Activated naive CD4-positive, alpha-beta T cell (primary cell): Measurements from ENCODE around the gene ZNF132.
"Not testable (repeated sequence)": the region's sequence is repeated elsewhere in the genome, so short reads cannot be mapped to it uniquely, and the experiment has no call there.

ENCODE experiments used
- DNase-seq, 4 experiments: peaks; one replicate each; lab custom pipeline; 2025; lab: John Stamatoyannopoulos, UW

Gene ZNF132

GRCh38 chr19:58406818-58407657 is 32.9 kb downstream of the ZNF132 start:
- DNase-seq: no peak

GRCh38 chr19:58403920-58404478 is 36.0 kb downstream of the ZNF132 start:
- DNase-seq: not testable (repeated sequence)

DNA sequence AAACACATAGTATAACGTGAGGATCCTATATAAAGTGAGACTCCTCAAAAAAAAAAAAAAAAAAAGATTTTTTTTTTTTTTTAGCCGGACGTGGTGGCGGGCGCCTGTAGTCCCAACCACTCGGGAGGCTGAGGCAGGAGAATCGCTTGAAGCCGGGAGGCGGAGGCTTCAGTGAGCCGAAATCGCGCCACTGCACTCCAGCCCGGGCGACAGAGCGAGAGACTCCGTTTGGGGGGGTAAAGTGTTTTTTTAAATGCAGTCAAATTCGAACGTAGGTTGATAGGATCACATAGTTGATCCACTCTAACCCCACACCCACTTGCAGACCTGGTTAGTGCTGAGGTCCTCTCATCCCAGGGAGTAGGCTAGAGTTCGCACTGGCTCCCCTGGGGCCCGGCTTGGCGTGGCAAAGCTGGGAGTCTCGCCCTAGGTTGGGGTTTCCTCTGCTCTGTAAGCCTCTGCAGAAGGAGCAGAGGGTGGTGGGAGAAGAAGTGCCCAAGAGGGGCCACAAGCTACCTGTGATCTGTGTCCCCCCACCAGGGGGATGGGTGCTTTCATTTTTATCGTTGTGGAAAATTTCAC is 38.0 kb downstream of the ZNF132 start:
- DNase-seq: no peak

- DNase-seq: peak; percentile 94 to 98 (median 98)
These were observed 38.8 kb downstream of the ZNF132 start for GRCh38 chr19:58400916-58401839.

GRCh38 chr19:58400316-58400915 is 39.5 kb downstream of the ZNF132 start:
- no peak for DNase-seq

DNA sequence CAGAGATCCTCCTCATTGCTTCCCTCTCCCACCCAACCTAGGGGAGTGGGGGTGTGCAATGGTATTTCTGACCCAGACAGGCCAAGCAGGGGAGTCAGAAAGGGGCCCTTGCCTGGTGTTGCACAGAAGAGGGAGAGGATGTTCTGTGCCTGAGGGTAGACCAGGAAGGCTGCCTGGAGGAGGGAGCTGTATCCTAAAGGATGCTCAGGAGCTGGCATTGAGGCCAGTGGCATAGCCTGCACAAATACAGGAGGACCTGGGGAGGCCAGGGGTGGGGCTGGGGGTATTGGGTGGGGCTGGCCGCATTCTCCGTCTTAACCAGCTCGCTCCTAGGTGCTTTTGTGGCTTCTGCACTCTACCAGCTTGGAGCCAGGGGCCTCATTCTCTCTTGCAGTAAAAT is 40.0 kb downstream of the ZNF132 start:
- DNase-seq: no peak

- DNase-seq: no peak
These were observed 41.4 kb downstream of the ZNF132 start for GRCh38 chr19:58398545-58398944.

DNA sequence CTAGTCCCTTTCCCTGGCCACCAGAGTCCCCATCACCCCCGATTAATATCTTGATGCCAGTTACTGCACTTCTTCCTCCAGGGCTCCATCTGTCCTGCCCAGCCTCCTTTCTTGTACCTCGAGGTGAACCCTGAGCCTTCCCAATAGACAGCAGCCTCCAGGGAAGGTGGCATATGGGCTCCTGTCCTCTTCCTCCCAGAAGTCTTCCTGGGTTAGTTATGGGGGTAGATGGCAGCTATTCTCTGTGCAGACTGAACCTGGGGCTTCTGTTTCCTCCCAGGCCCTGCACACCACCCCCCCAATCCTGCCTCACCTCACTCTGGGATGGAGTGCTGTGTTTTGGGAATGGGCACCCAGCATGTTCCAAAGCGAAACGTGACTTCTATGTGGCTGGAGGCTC is 41.9 kb downstream of the ZNF132 start:
- no peak for DNase-seq

GRCh38 chr19:58397533-58398037 is 42.4 kb downstream of the ZNF132 start:
- DNase-seq: no peak

- DNase-seq: no peak
These were observed 43.0 kb downstream of the ZNF132 start for GRCh38 chr19:58396691-58397532.

GRCh38 chr19:58395979-58396627 is 43.9 kb downstream of the ZNF132 start:
- DNase-seq: no peak

GRCh38 chr19:58395220-58395978 is 44.6 kb downstream of the ZNF132 start, which contains the start of gene RNF225:
TSS of gene RNF225 (plus strand) at chr19:58395656. CDS start at chr19:58396090, 434 bp downstream.
- DNase-seq: no peak

GRCh38 chr19:58394821-58395219 is 45.1 kb downstream of the ZNF132 start:
- DNase-seq: no peak

GRCh38 chr19:58393725-58394033 is 46.3 kb downstream of the ZNF132 start:
- no peak for DNase-seq

DNA sequence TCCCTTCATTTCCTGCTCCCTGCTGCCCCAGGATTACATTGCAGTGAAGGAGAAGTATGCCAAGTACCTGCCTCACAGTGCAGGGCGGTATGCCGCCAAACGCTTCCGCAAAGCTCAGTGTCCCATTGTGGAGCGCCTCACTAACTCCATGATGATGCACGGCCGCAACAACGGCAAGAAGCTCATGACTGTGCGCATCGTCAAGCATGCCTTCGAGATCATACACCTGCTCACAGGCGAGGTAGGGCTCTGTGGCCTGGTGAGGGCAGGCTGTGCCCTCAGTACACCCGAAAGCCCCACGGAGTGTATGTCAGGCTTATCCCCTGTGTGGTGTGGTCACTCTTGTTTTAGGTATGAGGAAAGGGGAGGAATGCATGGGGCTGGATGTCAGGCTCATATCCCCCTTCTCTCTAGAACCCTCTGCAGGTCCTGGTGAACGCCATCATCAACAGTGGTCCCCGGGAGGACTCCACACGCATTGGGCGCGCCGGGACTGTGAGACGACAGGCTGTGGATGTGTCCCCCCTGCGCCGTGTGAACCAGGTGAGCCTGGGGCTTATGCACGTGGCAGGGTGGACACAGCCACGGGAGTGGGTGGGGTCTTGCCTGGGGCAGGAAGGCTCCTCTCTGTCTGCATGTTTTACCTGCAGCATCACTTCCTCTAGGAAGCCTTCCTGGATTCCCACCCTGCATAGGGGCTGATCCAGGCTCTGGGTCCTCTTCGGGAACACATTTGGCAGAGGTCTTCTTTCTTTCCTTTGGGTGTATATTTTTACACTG is 46.8 kb downstream of the ZNF132 start:
- no peak for DNase-seq

DNA sequence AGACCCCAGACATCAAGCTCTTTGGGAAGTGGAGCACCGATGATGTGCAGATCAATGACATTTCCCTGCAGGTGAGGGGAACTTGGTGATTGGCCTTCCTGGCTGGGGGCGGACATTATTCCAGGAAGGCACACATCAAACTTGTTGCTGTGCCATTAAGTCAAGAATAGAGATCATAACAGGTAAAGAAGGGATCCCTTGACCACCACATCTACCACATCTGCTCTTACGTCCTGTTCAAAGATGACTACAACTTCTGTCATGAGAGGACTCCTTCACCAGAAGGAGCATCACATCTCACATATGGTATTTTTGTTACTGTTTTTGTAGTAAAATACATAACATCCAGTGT is 51.8 kb downstream of the ZNF132 start:
- DNase-seq: no peak

DNA sequence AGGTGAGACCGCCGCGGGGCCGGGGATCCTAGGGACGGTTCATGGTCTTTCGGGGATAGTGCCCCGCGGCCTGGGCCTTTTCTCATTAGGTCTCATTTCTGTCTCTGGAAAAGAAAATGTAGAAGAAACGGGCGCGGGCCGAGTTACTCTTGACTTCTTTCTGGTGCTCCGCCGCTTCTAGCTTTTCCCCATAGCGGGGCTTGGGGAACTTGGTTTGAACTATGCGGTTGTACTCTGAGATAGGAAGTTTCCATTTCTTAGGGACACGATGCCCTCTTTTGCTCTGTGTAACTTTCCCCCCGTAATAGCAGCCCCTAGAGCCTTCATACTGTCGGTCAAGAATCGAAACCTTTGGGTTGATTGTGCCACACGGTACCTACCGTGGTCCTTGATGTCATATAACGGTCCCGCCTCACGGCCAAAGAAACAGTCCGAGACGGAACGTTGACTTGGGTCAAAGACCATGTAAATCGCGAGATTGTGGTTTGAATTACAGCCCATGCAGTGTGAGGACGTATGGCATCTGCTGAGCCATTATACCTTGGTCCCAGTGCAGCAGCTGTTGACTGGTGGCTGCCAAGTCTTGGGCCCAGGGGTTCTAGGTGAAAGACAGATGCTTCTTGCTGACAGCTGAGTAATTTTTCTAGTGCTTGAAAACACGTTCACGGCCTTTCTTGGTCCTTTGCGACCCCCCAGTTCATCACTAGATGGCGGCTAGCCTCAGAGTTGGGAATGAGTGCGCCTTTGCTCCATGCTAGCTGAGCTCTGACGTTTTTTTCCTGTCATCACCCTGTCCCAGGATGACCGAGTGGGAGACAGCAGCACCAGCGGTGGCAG is 52.4 kb downstream of the ZNF132 start:
- DNase-seq: no peak
